NCI-H2081 treated with DMSO at 0.1 percent for 48 hours (cell line): ENCODE results near the gene VPS13D.
"Not testable (repeated sequence)": the region's sequence is repeated elsewhere in the genome, so short reads cannot be mapped to it uniquely, and the experiment has no call there.

ENCODE experiments used
- DNase-seq: peaks from one replicate; lab custom pipeline; 2025; lab: John Stamatoyannopoulos, UW

The VPS13D gene

DNA sequence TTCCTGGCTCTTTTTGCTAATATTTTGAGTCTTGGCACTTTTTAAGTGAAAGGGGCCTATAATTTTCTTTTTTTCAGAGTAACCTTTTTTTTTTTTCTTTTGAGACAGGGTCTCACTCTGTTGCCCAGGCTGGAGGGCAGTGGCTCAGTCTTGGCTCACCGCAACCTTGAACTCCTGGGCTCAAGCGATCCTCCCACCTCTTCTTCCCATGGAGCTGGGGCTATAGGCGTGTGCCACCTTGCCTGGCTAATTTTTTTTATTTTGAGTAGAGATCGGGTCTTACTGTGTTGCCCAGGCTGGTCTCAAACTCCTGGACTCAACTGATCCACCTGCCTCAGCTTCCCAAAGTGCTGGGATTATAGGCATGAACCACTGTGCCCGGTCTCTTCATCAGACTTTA is 285.4 kb downstream of the VPS13D start:
- DNase-seq, result no peak

DNA sequence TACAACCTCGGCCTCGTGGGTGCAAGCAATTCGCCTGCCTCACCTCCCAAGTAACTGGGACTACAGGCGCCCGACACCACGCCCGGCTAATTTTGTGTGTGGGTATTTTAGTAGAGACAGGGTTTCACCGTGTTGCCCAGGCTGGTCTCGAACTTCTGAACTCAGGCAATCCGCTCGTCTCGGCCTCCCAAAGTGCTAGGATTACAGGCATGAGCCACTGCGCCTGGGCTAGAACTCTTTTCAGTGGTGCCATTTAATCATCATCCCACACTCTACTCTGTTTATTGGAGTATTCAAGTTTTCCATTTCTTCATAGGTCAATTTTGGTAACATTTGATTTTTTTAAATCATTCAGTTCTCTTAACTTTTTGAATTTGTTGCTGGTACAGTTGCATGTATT is 286.9 kb downstream of the VPS13D start:
- no peak for DNase-seq

DNA sequence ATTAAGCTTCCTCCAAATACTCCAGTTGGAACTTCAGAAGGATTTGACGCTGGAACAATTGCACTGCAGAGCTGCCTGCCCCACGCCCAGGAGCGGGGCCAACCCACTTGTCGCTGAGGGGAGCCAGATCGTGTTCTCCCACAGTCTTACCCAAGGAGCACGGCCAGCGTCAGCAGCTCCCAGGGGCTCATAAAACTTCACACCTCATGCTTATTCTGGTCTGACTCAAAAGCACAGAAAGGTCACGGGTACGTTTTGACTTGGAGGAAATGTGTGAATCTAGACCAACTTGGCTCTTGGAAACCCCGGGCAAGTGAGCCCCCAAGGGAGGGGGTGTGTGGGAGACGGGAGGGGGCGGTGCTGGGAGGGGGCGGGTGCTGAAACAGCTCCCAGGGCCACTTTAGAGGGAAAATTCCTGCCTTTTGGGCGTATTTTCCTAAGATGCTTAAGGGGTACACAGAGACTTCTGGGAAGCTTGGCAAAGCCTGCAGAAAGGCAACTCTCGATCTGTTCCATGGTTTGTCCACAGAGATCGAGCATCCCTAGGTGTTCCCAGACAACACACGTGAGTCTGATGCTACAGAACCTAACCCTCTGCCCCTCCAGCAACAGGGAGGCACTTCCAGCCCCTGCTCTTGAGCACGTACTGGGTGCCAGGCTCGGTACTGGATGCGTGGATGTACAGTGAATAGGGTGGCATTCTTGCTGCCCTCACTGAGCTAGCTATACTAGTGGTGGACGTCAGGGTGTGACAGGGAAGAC is 289.3 kb downstream of the VPS13D start:
- DNase-seq, result no peak

DNA sequence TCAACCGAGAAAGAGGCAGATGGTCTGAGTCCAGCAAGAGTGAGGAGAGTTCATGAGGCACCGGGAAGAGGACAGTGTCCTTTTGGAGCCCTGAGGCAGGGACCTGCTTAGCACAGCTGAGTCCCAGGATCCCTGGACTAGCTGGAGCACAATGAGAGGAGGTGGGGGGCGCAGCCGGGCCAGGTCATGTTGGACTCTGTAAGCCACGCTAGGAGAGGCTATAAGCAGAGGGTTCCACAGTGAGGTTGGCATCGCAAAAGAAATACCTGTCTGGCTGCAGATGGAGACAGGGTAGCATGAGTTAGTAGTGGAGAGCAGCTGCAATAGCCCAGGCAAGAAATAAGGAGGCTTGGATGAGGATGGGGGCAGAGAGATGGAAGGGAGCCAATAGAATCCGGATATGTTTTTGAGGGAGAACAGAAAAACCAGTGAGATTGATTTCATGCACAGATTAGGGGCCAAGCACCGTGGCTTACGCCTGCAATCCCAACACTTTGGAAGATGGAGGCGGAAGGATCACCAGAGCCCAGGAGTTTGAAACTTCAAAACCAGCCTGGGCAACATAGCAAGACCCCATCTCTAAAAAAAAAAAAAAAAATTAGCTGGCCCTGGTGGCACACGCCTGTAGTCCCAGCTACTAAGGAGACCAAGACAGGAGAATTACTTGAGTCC is 290.0 kb downstream of the VPS13D start:
- DNase-seq, result no peak

DNA sequence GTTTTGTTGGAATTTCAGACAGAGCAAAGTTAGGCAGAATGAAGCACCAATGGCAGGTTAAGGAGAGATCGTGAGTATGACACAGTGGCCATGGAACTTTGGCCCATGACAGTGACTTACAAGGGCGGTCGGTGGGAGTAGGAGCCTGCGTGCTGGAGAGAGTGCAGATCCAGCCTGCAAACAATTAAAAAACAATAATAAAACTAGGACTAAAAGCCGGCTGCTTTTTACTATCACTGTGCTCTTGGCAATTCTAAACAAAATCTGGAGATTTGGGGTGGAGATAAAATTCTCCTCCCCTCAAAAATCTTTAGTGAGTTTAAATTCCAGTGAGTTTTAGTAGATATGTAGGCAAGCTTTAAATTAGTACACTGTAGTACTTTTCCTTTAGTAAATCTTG is 291.3 kb downstream of the VPS13D start:
- DNase-seq, result no peak

DNA sequence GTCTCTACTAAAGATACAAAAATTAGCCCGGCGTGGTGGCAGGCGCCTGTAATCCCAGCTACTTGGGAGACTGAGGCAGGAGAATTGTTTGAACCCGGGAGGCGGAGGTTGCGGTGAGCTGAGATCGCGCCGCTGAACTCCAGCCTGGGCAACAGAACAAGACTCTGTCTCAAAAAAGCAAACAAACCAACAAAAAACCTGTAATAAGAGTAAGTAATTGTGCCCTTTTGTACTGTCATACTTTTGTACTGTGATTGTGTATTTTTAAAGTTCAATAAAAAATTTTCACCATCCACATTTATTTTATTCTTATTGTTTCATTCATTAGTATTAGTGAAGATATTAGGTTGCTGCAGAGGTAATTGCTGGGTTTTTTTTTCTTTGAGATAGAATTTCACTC is 292.9 kb downstream of the VPS13D start:
- DNase-seq, result not testable (repeated sequence)

DNA sequence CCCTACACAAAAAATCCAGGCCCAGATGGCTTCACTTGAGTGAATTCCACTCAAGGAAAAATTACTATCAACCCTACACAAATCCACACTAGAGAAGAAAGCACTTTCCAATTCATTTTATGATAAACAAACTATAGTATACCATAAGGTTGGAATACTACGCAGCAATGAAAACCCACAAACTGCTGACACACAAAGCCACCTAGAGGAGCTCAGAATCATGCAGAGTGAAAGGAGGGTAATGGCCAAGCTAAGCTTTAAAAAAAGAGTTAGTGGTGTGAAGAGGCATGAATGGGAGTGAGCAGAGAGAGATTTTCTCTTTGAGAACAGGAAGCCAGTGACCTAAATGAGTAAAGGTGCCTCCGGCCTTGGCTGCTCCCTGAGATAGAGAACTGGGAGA is 294.4 kb downstream of the VPS13D start:
- no peak for DNase-seq

DNA sequence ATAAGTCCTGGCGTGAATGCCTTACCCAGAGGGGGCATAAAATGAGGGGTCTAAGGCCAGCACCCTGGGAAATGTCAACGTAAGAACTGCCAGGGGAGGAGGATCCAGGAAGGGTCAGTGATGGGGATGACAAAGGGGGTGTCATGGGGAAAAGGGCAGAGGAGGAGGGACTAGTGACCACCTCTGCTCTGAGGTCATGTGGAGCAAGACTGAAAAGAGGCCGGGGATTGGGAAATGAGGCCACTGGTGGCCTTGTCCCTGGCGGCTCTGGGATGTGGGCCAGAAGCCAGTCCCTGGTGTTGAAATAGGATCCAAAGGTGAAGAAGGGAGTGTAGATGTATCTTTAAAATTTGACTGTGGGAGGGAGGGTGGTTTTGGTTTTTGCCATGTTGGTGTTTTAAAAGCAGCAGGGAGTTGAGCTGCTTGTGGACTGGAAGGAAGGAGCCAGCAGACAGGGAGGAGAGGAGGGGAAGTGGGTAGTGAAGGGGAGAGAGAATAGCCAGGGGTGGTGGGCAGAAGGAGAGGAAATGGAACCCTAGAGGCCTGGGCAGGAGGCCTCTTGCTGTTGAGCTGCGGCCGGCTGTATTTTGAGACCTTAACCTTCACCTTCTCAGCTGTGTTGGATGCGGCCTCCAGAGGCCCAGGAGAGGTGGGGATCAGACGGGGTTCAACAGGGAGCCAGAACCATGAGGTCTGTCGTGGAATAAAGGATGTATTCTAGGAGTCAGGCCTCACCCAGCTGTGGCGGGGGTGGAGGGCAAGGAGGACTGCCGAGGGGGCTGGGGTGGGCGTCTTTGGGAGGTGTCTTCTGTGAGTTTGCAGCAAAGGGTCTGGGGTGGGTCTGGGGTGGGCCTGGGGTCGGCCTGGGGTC is 295.7 kb downstream of the VPS13D start:
- no peak for DNase-seq

DNA sequence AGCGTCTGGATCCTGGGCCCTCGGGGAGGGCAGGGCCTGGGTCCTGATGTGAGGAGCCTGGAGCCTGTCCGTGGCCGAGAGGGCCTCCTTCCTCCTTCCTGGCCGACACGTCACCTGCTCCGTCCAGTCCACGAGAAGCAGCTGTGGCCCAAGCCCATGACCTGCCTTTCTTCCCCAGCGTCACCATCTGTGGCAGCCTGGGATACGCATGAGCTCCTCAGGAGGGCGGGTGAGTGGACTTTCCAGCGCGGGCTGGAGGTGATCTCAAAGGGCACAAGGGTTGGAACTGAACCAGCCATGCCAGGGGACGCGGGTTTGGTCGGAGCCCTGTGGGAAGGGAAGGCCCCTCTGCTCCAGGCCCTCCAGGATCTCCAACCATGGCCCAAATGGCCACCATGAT is 297.7 kb downstream of the VPS13D start:
- no peak for DNase-seq

DNA sequence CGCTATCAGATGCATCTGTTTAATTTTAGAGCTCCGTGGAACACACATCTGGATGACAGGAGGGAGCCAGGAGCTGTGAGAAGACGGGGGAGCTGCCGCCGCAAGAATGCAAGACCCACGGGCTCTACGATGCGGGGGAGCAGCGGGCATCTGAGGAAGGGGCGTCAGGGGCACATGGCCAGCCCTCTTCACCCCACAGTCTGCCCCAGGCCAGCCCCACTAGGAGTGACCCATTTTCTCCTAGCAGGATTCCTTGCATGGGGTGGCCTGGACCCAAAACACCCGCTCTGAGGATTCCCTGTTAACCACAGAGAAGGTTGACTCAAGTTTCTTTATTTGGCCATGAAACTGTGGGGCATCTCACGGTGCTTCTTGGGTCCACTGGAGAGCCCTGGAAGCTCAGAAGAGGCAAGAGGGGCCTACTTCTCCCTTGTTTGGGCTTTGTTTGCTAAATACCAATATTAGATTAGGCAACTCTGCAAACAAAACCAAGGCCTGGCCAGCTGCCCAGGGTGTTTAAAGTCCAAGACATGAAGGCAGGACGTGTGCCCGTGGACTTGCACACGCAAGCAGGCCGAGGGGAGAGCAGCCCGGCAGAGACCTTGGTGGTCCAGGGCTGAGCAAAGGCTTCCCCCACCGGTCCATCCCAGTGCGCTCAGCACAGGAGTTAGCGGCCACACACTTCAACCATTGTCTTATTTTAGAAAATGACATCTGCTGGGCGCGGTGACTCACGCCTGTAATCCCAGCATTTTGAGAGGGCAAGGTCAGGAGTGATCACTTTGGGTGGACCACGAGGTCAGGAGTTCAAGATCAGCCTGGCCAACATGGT is 298.4 kb downstream of the VPS13D start:
- no peak for DNase-seq

DNA sequence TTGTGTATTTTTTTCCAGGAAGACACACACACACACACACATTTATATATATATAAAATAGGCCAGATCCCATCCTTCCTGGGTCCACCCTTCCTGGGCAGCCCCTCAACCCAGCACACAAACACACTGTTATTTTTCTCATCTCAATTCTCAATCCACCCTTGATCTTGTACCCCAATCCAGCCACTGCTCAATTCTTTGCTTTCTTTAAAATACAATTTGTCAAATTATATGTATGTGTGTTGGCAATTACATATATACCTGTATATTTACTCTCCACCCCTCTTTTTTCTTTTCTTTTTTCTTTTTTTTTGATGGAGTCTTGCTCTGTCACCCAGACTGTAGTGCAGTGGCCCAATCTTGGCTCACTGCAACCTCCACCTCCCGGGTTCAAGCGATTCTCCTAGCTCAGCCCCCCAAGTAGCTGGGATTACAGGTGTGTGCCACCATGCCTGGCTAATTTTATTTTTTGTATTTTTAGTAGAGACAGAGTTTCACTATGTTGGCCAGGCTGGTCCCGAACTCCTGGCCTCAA is 299.9 kb downstream of the VPS13D start:
- no peak for DNase-seq

DNA sequence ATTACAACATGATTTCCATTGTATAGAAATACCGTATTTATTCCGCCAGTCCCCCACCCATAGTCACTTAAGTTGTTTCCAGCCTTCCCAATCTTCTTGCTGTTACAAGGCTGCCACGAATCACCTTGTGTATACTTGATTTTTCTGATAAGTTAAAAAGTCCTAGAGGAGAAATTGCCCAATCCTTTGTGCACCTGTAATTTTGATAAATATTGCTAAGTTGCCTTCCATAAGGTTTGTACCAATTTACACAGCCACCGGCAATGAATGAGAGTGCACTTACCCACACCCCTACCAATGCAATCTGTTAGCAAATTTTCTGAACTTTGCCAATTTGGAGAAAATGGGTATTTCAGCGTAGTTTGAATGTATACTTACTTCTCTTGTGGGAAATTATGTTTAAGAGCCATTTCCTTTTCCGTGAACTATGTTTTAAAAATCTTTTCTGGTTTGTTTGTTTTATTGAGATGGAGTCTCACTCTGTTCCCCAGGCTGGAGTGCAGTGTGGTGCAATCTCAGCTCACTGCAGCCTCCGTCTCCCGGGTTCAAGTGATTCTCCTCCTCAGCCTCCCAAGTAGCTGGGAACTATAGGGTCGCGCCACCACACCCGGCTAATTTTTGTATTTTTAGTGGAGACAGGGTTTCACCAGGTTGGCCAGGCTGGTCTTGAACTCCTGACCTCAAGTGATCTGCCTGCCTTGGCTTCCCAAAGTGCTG is 300.8 kb downstream of the VPS13D start:
- DNase-seq, result no peak

DNA sequence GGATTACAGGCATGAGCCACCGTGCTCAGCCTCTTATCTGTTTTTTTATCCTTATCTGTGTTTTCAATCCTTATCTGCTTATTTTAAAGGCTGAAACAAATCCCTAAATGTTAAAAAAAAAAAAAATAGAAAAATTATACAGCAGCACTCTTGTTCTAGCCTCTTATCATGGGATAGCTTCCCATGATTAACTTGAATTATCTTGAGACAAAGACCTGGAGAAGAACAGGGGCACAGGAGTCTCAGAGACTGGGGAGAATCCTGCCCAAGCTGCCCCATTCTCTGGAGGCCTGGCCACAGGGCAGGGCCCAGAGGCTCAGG is 301.3 kb downstream of the VPS13D start:
- DNase-seq, result no peak

DNA sequence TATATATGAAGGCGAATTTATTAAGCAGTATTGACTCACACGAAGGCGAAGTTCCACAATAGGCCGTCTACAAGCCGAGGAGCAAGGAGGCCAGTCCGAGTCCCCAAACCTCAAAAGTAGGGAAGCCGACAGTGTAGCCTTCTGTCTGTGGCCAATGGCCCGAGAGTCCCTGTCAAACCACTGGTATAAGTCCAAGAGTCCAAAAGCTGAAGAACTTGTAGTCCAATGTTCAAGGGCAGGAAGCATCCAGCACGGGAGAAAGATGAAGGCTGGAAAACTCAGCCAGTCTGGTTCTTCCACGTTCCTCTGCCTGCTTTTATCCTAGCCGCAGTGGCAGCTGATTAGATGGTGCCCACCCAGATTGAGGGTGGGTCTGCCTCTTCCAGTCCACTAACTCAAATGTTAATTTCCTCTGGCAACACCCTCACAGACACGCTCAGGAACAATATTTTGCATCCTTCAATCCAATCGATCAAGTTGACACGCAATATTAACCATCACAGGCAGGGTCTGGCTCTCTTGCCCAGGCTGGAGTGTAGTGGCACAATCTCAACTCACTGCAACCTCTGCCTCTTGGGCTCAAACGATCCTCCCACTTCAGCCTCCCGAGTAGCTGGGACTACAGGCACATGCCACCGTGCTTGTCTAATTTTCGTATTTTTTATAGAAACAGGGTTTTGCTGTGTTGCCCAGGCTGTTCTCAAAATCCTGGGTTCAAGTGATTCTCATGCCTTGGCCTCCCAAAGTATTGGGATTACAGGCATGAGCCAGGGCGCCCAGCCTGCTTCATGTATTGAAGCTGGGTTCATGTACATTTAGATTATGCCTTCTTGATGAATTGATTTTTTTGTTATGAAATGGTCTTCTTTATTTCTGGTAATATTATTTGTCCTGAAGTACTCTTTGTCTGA is 302.8 kb downstream of the VPS13D start:
- DNase-seq, result no peak

DNA sequence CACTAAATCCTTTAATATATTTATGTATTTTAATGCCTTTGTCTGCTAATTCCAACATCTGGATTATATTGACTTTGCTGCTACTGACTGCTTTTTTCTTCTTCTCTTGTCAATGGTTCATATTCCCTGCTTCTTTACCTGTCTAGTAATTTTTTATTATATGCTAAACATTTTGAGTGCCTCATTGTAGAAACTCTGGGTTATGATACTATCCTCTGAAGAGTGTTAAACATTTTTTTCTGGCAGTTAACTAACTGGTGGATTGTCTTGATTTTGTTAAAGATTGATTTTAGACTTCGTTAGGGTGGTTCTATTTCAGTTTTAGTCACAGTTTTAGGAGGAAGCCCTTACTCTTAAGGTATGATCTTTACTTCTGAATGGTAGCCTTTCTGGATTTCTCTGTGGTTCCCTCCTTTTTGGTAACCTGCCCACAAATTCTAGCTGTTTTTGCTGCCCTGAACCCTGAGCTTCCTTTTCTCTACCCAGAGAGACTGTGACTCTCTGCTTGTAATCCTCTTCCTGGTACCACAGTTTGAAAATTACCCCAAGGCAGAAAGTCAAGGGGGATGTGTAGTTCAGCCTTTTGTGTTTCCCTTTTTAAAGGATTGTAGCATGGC is 306.3 kb downstream of the VPS13D start:
- DNase-seq, result no peak

DNA sequence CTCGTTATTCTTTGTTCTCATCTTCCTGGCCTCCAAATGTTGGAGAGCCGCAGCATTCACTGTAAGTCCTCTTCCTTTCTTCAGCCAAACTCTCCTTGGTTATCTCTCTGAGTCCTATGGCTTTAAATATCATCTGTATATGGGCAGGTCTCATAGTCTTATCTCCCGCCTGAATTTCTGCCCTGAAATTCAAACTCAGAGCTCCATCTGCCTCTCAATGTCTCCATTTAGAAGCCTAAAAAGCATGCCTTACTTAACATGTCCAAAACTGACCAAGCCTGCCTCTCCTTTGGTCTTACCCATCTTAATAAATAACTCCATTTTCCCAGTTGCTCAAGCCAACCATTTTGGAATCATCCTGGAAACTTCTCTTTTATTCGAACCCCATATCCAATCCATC is 307.5 kb downstream of the VPS13D start:
- DNase-seq, result no peak

DNA sequence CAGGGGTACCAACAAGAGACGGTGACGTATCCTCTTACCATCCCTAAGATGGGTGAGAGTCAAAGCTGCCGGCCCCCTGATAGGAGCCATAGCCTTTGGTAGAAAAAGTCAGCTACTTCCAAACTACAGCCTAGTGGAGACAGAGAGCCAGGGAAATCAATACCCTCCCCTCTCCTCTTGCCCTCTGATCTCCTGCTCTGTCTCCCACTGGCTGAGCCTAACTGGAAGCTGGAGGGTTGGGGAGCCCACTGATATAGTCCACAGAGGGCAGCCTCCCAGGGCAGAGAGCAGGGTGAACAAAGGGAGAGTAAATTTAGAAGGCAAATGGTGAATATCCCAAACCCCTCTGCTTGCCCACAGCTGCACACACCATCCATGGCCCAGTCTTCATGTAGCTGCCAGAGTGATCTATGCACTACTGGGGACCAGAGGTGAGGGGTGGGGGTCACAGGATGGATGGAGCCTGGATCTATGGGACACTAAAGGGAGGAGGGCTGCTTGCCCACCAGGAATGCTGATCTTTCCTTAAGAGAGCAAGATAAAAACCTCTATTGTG is 308.2 kb downstream of the VPS13D start:
- no peak for DNase-seq

DNA sequence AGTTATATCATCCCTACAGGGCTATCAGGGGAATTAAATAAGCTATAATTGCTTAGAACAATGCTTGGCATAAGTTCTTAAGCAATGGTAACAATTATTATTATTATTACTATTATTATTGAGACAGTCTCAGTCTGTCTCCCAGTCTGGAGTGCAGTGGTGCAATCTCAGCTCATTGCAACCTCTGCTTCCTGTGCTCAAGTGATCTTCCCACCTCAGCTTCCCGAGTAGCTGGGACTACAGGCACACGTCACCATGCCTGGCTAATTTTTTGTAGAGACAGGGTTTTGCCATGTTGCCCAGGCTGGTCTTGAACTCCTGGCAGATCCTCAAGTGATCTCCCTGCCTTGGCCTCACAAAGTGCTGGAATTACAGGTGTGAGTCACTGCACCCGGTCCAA is 308.7 kb downstream of the VPS13D start:
- DNase-seq, result not testable (repeated sequence)

DNA sequence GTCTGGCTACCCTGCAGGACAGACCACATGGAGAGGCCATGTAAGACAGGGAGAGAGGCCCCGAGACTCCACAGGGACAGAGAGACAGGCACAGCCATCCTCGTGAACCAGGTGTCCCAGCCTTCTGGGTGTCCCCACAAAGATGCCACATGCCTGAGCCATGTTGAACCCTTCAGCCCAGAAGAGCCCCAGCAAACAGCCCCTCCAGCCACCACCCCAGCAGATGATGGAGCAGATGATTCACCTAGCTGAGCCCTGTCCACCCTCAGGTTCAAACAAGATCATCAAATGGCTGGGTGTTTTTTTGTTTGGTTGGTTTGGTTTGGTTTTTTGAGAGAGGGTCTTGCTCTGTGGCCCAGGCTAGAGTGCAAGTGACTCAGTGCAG is 309.5 kb downstream of the VPS13D start:
- DNase-seq, result no peak
